OCI-LY7 (cell line): ENCODE results near the gene PTH2.

Experiments
- EZH2phosphoT487 ChIP-seq: fragments of 200-600 bp; sonication (generic); IDR thresholded peaks from 2 replicates; pipeline ENCODE4 v1.6.1; 2018; ENCODE audit warnings: low read depth, borderline replicate concordance, mild to moderate bottlenecking, mixed run types, antibody characterized with exemption, low read length, moderate library complexity, mixed read lengths
- TF ChIP-seq, protein P1 (sequence below): fragments of 200-600 bp; sonication (generic); conservative IDR thresholded peaks from 2 replicates; pipeline ENCODE4 v1.5.1; 2014; ENCODE audit warnings: mild to moderate bottlenecking, antibody characterized with exemption, low read length, moderate library complexity, mixed read lengths

DNA sequence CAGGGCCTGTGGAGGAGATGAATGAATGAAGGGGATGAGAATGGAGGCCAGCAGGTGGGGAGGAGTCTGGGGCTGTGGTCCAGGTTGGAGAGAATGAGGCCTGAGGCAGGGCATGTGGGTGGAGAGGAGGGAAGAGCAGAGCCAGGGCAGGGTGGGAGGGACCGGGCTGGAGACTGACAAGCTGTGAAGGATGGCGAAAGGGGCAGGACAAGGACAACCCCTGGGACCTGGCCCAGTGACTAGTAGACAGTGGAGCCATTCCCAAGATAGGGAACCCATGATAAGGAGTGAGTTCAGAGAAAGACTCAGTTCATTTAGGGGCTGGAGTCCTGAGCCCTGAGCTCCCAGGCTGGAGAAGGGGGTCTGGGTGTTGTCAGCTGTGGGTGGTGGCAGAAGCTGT is 3.0 kb downstream of the PTH2 start:
- TF ChIP-seq, protein P1, sequence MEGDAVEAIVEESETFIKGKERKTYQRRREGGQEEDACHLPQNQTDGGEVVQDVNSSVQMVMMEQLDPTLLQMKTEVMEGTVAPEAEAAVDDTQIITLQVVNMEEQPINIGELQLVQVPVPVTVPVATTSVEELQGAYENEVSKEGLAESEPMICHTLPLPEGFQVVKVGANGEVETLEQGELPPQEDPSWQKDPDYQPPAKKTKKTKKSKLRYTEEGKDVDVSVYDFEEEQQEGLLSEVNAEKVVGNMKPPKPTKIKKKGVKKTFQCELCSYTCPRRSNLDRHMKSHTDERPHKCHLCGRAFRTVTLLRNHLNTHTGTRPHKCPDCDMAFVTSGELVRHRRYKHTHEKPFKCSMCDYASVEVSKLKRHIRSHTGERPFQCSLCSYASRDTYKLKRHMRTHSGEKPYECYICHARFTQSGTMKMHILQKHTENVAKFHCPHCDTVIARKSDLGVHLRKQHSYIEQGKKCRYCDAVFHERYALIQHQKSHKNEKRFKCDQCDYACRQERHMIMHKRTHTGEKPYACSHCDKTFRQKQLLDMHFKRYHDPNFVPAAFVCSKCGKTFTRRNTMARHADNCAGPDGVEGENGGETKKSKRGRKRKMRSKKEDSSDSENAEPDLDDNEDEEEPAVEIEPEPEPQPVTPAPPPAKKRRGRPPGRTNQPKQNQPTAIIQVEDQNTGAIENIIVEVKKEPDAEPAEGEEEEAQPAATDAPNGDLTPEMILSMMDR: no peak
- no peak for TF ChIP-seq EZH2phosphoT487
